ENCODE measurements around the gene PTPRM. TPM values are rescaled to one million over a fixed set of nuclear protein-coding genes. Genes with fewer than 3 reads are reported as not detected.

The PTPRM gene
- total RNA-seq, 1 donor from 2014 or later = 11.5 TPM

GRCh38 chr18:7577706-7578105 lies 10.6 kb downstream of the PTPRM start:
- Mint-ChIP-seq H3K36me3 (ENCODE audit: low read depth) (no peaks in the 10 kb centered on the region), H3K9me3 (no peaks in the 10 kb centered on the region), H3K4me1 (peaks cover 4% of the 10 kb centered on the region), H3K27ac (no peak overlapping the region), H3K27me3 (peaks cover 3% of the 10 kb centered on the region), H3K4me3 (no peak overlapping the region)
- no peak for DNase-seq
- intact Hi-C loops (cut with micrococcal nuclease) = no loop called here

GRCh38 chr18:7579176-7579917 lies 12.2 kb downstream of the PTPRM start:
- no peaks in the 10 kb centered on the region for H3K9me3 Mint-ChIP-seq
- intact Hi-C loops (cut with micrococcal nuclease) = no loop called here
- H3K27ac Mint-ChIP-seq = no peak overlapping the region
- no peaks in the 10 kb centered on the region for H3K4me1 Mint-ChIP-seq
- no peak overlapping the region for H3K4me3 Mint-ChIP-seq
- H3K36me3 Mint-ChIP-seq (ENCODE audit: low read depth) = no peaks in the 10 kb centered on the region
- DNase-seq = no peak
- no peaks in the 10 kb centered on the region for H3K27me3 Mint-ChIP-seq

- intact Hi-C loops (cut with micrococcal nuclease) = no loop called here
- Mint-ChIP-seq H3K4me3 (no peak overlapping the region), H3K36me3 (ENCODE audit: low read depth) (no peaks in the 10 kb centered on the region), H3K27me3 (no peaks in the 10 kb centered on the region), H3K4me1 (no peaks in the 10 kb centered on the region), H3K27ac (no peak overlapping the region), H3K9me3 (no peaks in the 10 kb centered on the region)
- DNase-seq = no peak
These were observed 12.9 kb downstream of the PTPRM start for GRCh38 chr18:7579918-7580542.

- H3K27me3 Mint-ChIP-seq = no peaks in the 10 kb centered on the region
- no peaks in the 10 kb centered on the region for H3K9me3 Mint-ChIP-seq
- DNase-seq = no peak
- no peak overlapping the region for H3K4me3 Mint-ChIP-seq
- no peak overlapping the region for H3K27ac Mint-ChIP-seq
- intact Hi-C loops (cut with micrococcal nuclease) = no loop called here
- H3K4me1 Mint-ChIP-seq = no peaks in the 10 kb centered on the region
- H3K36me3 Mint-ChIP-seq (ENCODE audit: low read depth) = no peaks in the 10 kb centered on the region
These were observed 17.6 kb downstream of the PTPRM start for GRCh38 chr18:7584646-7585275.

- Mint-ChIP-seq H3K36me3 (ENCODE audit: low read depth) (no peaks in the 10 kb centered on the region), H3K27me3 (no peaks in the 10 kb centered on the region), H3K27ac (no peak overlapping the region), H3K9me3 (no peaks in the 10 kb centered on the region), H3K4me1 (no peaks in the 10 kb centered on the region), H3K4me3 (no peak overlapping the region)
- intact Hi-C loops (cut with micrococcal nuclease) = no loop called here
- DNase-seq = no peak
These were observed 18.2 kb downstream of the PTPRM start for GRCh38 chr18:7585276-7585670.

- intact Hi-C loops (cut with micrococcal nuclease) = no loop called here
- Mint-ChIP-seq H3K36me3 (ENCODE audit: low read depth) (no peaks in the 10 kb centered on the region), H3K27ac (no peak overlapping the region), H3K4me1 (no peaks in the 10 kb centered on the region), H3K4me3 (no peak overlapping the region), H3K27me3 (peaks cover 1% of the 10 kb centered on the region), H3K9me3 (no peaks in the 10 kb centered on the region)
- no peak for DNase-seq
These were observed 19.3 kb downstream of the PTPRM start for GRCh38 chr18:7586379-7586778.

- H3K36me3 Mint-ChIP-seq (ENCODE audit: low read depth) = no peaks in the 10 kb centered on the region
- no peak for DNase-seq
- intact Hi-C loops (cut with micrococcal nuclease) = no loop called here
- H3K4me3 Mint-ChIP-seq = no peak overlapping the region
- H3K4me1 Mint-ChIP-seq = no peaks in the 10 kb centered on the region
- no peaks in the 10 kb centered on the region for H3K9me3 Mint-ChIP-seq
- H3K27me3 Mint-ChIP-seq = peaks cover 1% of the 10 kb centered on the region
- no peak overlapping the region for H3K27ac Mint-ChIP-seq
These were observed 23.9 kb downstream of the PTPRM start for GRCh38 chr18:7590826-7591560.

- no peak overlapping the region for H3K27ac Mint-ChIP-seq
- peaks cover 1% of the 10 kb centered on the region for H3K27me3 Mint-ChIP-seq
- no peak overlapping the region for H3K4me3 Mint-ChIP-seq
- H3K9me3 Mint-ChIP-seq = no peaks in the 10 kb centered on the region
- no peaks in the 10 kb centered on the region for H3K36me3 Mint-ChIP-seq (ENCODE audit: low read depth)
- no peak for DNase-seq
- intact Hi-C loops (cut with micrococcal nuclease) = no loop called here
- no peaks in the 10 kb centered on the region for H3K4me1 Mint-ChIP-seq
These were observed 25.4 kb downstream of the PTPRM start for GRCh38 chr18:7592305-7593071.

- Mint-ChIP-seq H3K27ac (no peak overlapping the region), H3K9me3 (no peaks in the 10 kb centered on the region), H3K4me1 (no peaks in the 10 kb centered on the region), H3K36me3 (ENCODE audit: low read depth) (no peaks in the 10 kb centered on the region), H3K27me3 (peaks cover 1% of the 10 kb centered on the region), H3K4me3 (no peak overlapping the region)
- intact Hi-C loops (cut with micrococcal nuclease) = no loop called here
- DNase-seq = no peak
These were observed 26.2 kb downstream of the PTPRM start for GRCh38 chr18:7593218-7593819.

GRCh38 chr18:7596147-7596546 lies 29.0 kb downstream of the PTPRM start:
- DNase-seq = no peak
- Mint-ChIP-seq H3K9me3 (no peaks in the 10 kb centered on the region), H3K27ac (no peak overlapping the region), H3K27me3 (no peaks in the 10 kb centered on the region), H3K4me3 (no peak overlapping the region), H3K36me3 (ENCODE audit: low read depth) (no peaks in the 10 kb centered on the region), H3K4me1 (no peaks in the 10 kb centered on the region)
- intact Hi-C loops (cut with micrococcal nuclease) = no loop called here

- intact Hi-C loops (cut with micrococcal nuclease) = no loop called here
- no peaks in the 10 kb centered on the region for H3K4me1 Mint-ChIP-seq
- no peaks in the 10 kb centered on the region for H3K9me3 Mint-ChIP-seq
- no peak for DNase-seq
- no peak overlapping the region for H3K4me3 Mint-ChIP-seq
- no peaks in the 10 kb centered on the region for H3K36me3 Mint-ChIP-seq (ENCODE audit: low read depth)
- no peak overlapping the region for H3K27ac Mint-ChIP-seq
- no peaks in the 10 kb centered on the region for H3K27me3 Mint-ChIP-seq
These were observed 30.4 kb downstream of the PTPRM start for GRCh38 chr18:7597500-7597899.

- intact Hi-C loops (cut with micrococcal nuclease) = no loop called here
- no peaks in the 10 kb centered on the region for H3K27me3 Mint-ChIP-seq
- no peak overlapping the region for H3K27ac Mint-ChIP-seq
These were observed 31.3 kb downstream of the PTPRM start for GRCh38 chr18:7598167-7599047.

More at GRCh38 chr18:7598167-7599047, 31.3 kb downstream of the PTPRM start:
- H3K9me3 Mint-ChIP-seq = no peaks in the 10 kb centered on the region
- H3K4me1 Mint-ChIP-seq = no peaks in the 10 kb centered on the region
- H3K36me3 Mint-ChIP-seq (ENCODE audit: low read depth) = no peaks in the 10 kb centered on the region
- H3K4me3 Mint-ChIP-seq = no peak overlapping the region
- no peak for DNase-seq

Data from activated CD4-positive, alpha-beta T cell treated with anti-CD3 and anti-CD28 coated beads, Interleukin-2, amount 10 ng/mL, durations not matched to agents 24 days and 14 days (primary cell).